BE2C (cell line): ENCODE measurements around the gene ZNF653.

Experiments
- DNase-seq: peaks from one replicate; pipeline ENCODE4 v3.0.0-alpha.2; 2020
- H3K27me3 ChIP-seq: fragments of 250-450 bp; sonication (Bioruptor Pico); 2 replicates; pipeline ENCODE4 v1.5.1; 2020; ENCODE audit warnings: mild to moderate bottlenecking
- H3K36me3 ChIP-seq: fragments of 250-450 bp; sonication (Bioruptor Pico); 2 replicates; pipeline ENCODE4 v1.5.1; 2020; ENCODE audit warnings: mild to moderate bottlenecking
- H3K4me1 ChIP-seq: fragments of 250-450 bp; sonication (Bioruptor Pico); 2 replicates; pipeline ENCODE4 v1.5.1; 2020
- H3K4me3 ChIP-seq: 2 replicates; pipeline ENCODE4 v1.5.1; 2011; ENCODE audit warnings: low read depth, low read length
- H3K9me3 ChIP-seq: fragments of 250-450 bp; sonication (Bioruptor Pico); 2 replicates; pipeline ENCODE4 v1.5.1; 2020
- CTCF ChIP-seq: IDR thresholded peaks from 2 replicates; pipeline ENCODE4 v1.5.1; 2012; ENCODE audit warnings: mild to moderate bottlenecking, low read depth, low read length

Gene ZNF653

DNA sequence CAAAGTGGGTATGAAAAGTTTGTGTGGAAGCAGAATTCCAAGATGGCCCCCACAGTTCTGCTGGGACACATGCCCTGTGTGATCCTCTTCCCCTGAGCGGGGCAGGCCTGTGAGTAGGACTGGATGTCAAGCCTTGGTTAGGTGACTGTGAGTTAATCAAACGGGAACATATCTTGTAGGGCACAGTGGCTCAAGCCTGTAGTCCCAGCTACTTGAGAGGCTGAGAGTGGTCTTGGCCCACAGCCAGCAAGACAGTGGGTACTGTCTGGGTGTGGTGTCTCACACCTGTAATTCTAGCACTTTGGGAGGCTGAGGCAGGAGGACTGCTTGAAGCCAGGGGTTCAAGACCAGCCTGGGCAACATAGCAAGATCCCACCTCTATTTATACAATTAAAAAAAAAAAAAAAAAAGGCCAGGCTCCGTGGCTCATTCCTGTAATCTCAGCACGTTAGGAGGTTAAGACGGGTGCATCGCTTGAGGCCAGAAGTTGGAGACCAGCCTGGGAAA is 6.4 kb downstream of the ZNF653 start:
- Histone ChIP-seq H3K4me1 (no peaks in the 10 kb centered on the region), H3K9me3 (no peaks in the 10 kb centered on the region), H3K27me3 (no peaks in the 10 kb centered on the region), H3K4me3 (no peak overlapping the region), H3K36me3 (no peaks in the 10 kb centered on the region; the same call in 1 of the 2 replicates)
- no peak for TF ChIP-seq CTCF
- DNase-seq, result no peak

DNA sequence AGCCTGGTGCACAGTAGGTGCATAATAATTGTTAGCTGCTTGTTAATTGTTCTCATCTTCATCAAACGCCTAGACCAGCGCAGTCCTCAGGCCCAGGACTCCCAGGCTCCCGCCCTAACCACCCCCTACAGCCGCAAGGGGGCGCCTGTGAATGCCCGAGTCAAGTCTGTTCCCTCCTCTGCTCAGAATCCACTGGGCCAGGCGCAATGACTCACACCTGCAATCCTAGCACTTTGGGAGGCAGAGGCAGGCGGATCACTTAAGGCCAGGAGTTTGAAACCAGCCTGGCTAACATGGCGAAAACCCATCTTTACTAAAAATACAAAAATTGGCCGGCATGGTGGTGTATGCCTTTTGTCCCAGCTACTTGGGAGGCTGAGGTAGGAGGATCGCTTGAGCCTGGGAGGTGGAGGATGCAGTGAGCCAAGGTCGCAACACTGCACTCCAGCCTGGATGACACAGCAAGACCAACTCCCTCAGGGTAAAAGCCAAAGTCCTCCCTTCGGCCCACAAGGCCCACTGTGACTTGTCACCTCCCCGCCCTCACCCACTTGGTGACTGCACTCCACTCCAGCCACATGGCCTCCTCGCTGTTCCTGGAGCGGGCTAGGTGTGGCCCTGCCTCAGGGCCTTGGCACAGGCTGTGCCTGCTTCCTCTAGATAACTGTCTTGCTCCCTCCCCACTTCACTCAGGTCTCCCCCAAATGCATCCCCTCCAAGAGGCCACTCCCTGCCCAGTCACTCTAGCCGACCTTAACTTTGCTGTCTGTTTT is 9.1 kb downstream of the ZNF653 start:
- DNase-seq, result peak; percentile 85
- TF ChIP-seq CTCF, result peak; percentile 81
- Histone ChIP-seq H3K9me3 (no peaks in the 10 kb centered on the region), H3K27me3 (no peaks in the 10 kb centered on the region), H3K4me1 (no peaks in the 10 kb centered on the region), H3K36me3 (no peaks in the 10 kb centered on the region; the same call in 1 of the 2 replicates), H3K4me3 (no peak overlapping the region)

DNA sequence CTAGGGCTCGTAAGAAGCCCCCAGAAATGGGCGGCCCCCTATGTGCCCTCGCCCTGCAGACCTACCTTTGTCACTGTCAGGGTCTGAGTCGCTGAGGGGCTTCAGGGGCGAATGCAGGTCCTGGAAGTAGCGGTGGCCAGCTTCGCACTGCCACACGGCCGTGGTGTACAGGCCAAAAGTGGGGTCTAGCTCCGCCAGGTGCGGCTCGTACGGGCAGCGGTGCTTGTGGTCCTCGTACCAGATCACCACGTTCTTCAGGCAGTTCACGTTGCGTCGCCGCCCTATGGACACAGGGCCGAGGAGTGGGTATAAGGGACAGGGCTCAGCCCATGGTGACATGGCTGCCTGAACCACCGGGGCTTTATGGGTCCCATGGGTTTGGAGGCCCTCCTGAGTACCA is 9.8 kb downstream of the ZNF653 start:
- no peak for TF ChIP-seq CTCF
- no peaks in the 10 kb centered on the region for H3K27me3 ChIP-seq
- no peak for DNase-seq
- H3K4me3 ChIP-seq, result no peak overlapping the region
- H3K4me1 ChIP-seq, result no peaks in the 10 kb centered on the region
- H3K9me3 ChIP-seq, result no peaks in the 10 kb centered on the region
- no peaks in the 10 kb centered on the region; the same call in 1 of the 2 replicates for H3K36me3 ChIP-seq

GRCh38 chr19:11495481-11495880 is 10.2 kb downstream of the ZNF653 start:
- H3K9me3 ChIP-seq, result no peaks in the 10 kb centered on the region
- H3K36me3 ChIP-seq, result no peaks in the 10 kb centered on the region; the same call in 1 of the 2 replicates
- H3K27me3 ChIP-seq, result no peaks in the 10 kb centered on the region
- no peak for TF ChIP-seq CTCF
- no peak overlapping the region for H3K4me3 ChIP-seq
- no peak for DNase-seq
- H3K4me1 ChIP-seq, result no peaks in the 10 kb centered on the region

DNA sequence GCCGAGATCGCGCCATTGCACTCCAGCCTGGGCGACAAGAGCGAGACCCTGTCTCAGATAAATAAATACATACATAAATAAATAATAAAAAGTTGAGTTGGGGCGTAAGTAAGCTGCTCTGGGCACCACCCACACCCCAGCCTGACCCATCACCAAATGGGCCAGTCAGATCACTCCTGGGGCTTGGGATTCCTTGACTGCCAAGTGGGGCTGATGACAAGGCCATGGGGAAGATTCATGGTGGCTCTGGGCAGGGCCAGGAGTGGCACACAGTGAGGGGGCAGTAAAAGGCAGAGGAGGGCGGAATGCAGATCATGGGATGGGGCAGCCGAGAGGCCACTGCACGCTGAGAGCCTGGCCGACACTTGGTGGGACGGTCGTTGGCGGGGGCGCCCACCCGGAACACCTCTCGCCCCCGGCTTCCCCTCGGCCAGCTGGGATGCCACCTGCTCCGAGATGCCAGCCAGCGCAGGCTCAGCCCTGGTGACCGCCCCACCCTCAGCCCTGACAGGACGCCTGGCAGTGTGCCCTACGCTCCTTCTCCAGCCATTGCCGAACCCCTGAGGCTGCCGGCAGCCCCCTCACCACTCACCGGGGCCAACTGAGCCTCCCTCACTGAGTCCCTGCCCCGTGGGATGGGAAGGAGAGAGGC is 10.9 kb downstream of the ZNF653 start:
- TF ChIP-seq CTCF, result no peak
- DNase-seq, result no peak
- Histone ChIP-seq H3K4me3 (no peak overlapping the region), H3K4me1 (no peaks in the 10 kb centered on the region), H3K9me3 (no peaks in the 10 kb centered on the region), H3K27me3 (no peaks in the 10 kb centered on the region), H3K36me3 (no peaks in the 10 kb centered on the region; the same call in 1 of the 2 replicates)

DNA sequence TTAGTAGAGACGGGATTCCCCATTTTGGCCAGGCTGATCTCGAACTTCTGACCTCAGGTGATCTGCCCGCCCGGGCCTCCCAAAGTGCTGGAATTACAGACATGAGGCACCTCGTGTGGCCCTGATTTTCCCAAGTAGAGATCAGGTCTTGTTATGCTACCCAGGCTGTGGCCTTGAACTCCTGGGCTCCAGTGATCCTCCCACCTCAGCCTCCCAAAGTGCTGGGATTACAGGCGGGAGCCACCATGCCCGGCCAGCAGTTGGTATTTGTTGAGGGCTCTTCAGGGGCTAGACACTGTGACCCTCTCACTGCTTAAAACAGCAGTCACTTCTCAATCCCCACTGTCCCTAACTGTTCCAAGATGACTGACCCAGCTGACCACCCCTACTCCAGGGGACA is 16.3 kb downstream of the ZNF653 start:
- H3K4me1 ChIP-seq, result no peaks in the 10 kb centered on the region
- no peak overlapping the region for H3K4me3 ChIP-seq
- H3K36me3 ChIP-seq, result no peaks in the 10 kb centered on the region
- H3K9me3 ChIP-seq, result no peaks in the 10 kb centered on the region
- no peaks in the 10 kb centered on the region for H3K27me3 ChIP-seq
- TF ChIP-seq CTCF, result no peak
- no peak for DNase-seq
